GM12865 (cell line): Measurements from ENCODE around the gene TRPM1.

Source experiments
- DNase-seq: peaks from one replicate; pipeline ENCODE4 v3.0.0; 2010; ENCODE audit warnings: low read depth
- H3K4me3 ChIP-seq: 2 replicates; pipeline ENCODE4 v1.5.1; 2011; ENCODE audit warnings: mild to moderate bottlenecking, low read depth, low read length, control low read depth
- CTCF ChIP-seq: IDR thresholded peaks from 2 replicates; pipeline ENCODE4 v1.5.1; 2011; ENCODE audit warnings: low read length, control low read depth, low read depth, inconsistent platforms; ENCODE audit not compliant: insufficient read depth; ENCODE audit errors: missing control alignments

TRPM1 gene

GRCh38 chr15:31133890-31134289, 32.4 kb upstream of the TRPM1 start:
- TF ChIP-seq CTCF: no peak
- DNase-seq: no peak
- H3K4me3 ChIP-seq: no peak overlapping the region

- no peak overlapping the region for H3K4me3 ChIP-seq
- no peak for TF ChIP-seq CTCF
- no peak for DNase-seq
Observed at GRCh38 chr15:31131853-31132375, 30.4 kb upstream of the TRPM1 start.

GRCh38 chr15:31130576-31131237, 29.2 kb upstream of the TRPM1 start:
- DNase-seq: no peak
- H3K4me3 ChIP-seq: no peak overlapping the region
- no peak for TF ChIP-seq CTCF

GRCh38 chr15:31129769-31130303, 28.3 kb upstream of the TRPM1 start:
- no peak overlapping the region for H3K4me3 ChIP-seq
- TF ChIP-seq CTCF: no peak
- no peak for DNase-seq

- TF ChIP-seq CTCF: peak; percentile 97
- H3K4me3 ChIP-seq: no peak overlapping the region
- peak; percentile 80 for DNase-seq
Observed at GRCh38 chr15:31128919-31129768, 27.6 kb upstream of the TRPM1 start.

- no peak overlapping the region for H3K4me3 ChIP-seq
- no peak for DNase-seq
- no peak for TF ChIP-seq CTCF
Observed at GRCh38 chr15:31128477-31128876, 27.0 kb upstream of the TRPM1 start.
